HG03060 (cell line): Measurements from ENCODE around the gene USF1.
"Not testable (repeated sequence)": the region's sequence is repeated elsewhere in the genome, so short reads cannot be mapped to it uniquely, and the experiment has no call there.

Experiments
- ATAC-seq: cut with Tn5 transposase; IDR thresholded peaks from one replicate; pipeline ENCODE4 v1.9.1; 2021; ENCODE audit warnings: low read depth, moderate number of reproducible peaks; ENCODE audit not compliant: unreplicated experiment

The USF1 gene

DNA sequence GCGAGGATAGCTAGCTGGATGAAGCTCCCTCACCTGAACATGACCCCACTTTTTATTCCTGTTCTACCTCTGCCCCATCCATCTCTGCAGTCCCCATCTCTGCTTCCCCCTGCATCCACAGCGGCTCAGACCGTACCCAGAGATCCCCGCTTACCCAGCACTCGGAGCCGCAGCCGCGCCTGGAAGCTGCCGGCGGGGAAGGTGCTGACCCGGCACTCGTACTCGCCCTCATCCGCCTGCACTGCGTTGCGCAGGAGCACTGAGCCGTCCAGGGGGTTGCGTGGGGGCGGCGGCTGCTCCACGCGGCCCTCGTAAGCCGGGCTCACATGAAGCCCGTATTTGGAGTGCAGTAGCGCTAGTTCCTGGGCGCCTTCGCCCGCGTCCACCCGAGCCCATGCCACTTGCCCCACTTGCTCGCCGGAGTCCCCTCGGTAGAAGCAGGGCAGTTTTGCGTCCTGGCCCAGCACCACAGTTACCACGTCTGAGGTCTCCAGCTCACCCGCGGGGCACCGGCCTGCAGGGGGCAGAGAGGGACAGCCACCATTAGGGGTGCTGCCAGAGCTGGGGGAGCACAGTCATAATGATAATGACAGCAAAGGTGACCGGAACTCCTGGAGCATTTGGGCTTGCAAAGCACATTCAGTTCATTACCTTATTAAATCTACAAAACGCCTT, 33.8 kb upstream of the USF1 start:
- no peak for ATAC-seq

DNA sequence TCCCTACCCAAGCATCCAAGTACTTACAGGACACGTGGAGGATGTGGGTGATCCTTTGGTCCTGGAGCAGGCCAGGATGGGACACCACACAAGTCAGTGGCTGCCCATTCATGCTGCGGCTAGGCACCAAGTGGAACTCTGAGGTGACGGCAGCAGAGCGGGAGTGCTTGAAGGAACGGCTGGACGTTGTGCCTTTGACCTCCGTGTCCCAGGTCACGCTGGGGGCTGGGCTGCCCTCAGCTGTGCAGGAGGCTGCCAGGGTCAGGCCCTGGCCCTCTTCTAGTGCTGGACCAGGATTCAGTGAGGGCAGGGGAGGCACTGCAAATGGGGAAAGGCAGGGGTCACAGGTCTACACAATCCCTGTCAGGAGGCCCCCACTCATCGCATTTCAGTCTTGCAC, 31.6 kb upstream of the USF1 start:
- ATAC-seq, result no peak

DNA sequence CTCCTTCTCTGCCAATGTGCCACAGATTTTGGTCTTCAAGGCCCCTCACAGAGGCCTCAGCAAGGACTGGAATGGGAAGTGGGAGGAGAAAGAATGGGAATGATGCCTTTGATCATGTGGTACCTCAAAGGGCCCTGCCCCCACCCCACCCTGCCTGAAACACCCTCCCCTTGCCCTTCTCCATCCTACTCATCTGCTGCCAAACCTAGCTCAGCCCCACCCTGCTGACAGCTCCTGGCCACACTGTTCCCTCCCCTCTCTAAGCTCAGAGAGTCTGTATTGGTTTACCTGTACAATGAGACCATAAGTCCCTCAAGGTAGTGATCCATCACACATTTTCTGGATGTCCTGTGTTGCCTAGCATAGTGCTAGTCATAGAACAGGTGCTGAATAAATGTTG, 30.6 kb upstream of the USF1 start:
- no peak for ATAC-seq

DNA sequence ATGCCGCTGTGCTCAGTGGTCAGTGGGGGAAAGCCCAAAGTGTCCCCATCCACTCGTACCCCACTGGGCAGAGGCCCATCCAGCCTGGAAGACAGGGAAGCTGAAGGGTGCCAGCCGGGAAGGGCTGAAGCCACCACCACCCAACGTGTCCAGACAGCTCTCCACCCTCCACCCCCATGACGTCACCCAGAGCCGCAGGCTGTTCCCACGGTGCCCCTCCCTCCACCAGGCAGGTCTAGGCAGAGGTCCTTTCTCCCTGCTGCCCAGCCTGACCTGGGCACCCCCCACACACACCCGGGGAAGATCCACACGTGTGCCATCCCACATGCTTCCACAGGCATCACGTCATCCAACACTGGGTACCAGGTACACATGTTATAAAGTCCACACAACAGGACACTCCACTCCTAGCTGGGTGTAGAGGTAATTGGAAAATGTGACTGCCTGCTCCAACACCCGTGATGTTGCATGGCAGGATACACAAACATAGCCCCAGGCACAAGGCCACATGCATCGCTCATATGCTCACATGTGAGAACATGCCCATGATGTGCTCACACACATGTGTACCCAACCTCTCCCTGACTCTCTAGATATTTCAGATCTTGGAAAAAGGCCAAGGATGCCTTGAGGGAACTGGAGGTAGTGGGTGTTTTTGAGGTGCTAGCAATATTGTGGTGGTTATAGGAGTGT, 29.0 kb upstream of the USF1 start:
- no peak for ATAC-seq

DNA sequence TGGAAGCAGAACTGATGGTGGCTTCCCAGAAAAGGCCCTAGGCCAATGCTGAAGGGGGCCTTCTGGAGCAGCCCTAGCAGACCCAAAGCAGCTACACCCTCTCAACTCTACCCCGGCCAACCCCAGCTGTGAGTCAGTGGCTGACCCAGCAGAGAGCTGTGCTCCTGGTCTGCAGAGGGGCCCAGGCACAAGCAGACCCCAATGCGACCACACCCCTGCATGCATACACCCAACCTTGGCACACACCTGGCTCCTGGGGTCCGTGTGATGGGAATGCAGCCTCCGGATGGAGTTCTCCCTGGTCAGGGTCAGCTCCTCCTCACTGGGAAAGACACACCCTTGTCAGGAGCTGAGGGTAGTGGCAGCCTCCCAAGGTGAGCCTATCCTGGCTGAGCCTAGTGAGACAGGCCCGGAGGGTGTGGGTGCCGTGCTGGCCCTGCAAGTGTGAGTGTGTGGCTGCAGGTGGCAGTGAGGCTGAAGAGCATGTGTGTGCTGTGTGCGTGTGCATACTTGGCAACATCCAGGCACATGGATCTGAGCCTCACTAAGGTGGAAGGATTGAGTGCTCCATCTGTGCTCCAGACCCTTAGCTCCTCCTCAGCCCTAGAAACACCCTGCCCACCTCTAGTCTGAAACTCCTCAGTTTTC, 27.8 kb upstream of the USF1 start:
- ATAC-seq, result no peak

DNA sequence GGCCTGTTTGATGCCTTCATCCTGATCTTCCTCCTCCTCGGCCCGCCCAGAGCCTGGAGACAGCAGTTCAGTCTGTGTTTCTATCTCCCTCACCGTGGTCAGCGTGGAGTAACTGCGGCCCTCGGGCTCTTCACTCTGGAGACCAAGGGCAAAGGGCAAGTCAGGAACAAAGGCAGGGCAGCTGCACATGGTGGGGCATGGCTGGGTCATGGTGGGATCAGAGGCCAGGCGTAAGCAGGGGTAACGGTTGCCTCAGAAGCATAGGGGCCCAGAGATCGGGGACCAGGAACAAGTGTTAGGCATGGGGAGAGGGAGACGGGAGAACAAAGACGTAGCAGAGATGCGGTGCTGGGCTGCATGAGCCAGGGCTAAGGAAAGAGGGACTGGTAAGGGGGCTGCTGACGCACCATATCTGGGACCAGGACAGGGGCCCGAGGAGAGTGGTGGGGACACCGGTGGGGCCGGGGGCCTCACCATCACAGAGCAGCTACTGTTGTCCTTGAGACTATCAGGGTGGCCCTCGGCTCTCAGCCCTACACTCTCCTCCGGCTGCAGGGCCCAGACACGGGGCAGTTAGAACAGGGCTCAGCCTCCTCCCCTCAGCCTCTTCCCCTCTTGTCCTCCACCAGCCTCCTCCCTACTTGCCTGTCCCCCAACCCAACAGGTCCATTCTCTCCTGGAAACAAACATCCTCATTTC, 27.1 kb upstream of the USF1 start:
- ATAC-seq, result no peak

DNA sequence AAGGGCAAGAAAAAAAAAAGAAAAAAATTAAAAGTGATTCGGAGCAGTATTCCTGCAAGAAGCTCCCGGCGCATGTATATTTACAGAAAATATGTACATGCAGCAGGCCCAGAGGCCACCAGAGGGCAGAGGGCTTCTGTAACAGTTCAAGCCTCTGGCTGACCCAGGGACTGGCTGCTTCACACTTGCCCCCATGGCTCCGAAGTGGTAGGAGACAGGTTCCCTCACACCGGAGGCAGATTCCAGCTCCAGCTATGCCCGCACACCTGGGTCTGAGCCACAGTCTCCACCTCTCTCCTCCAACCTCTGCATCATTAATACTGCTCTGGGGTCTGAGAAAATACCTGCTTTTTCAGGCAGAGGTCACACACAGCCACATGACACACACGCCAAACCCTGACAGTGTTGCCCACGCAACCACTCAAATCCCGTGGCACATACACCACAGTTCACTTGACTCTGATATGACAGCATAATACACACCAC, 26.2 kb upstream of the USF1 start:
- no peak for ATAC-seq

DNA sequence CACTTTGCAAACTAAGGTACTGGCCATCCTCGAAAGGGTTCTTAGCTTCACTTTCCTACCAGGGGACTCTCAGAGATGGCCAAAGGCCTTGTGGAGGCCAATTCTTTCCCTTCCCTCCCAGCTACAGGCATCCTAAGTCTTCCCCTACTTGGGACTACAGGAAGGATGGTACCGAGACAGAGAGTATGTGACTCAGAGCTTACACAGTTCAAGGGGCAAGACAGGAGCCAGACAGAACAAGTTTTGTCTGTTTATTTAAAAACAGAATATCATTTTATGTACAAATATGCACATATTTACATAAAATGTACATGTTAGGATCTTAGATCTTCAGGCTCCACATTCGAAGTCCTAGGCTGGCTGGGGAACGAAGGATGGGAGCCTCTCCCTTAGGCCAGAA, 25.0 kb upstream of the USF1 start:
- no peak for ATAC-seq

DNA sequence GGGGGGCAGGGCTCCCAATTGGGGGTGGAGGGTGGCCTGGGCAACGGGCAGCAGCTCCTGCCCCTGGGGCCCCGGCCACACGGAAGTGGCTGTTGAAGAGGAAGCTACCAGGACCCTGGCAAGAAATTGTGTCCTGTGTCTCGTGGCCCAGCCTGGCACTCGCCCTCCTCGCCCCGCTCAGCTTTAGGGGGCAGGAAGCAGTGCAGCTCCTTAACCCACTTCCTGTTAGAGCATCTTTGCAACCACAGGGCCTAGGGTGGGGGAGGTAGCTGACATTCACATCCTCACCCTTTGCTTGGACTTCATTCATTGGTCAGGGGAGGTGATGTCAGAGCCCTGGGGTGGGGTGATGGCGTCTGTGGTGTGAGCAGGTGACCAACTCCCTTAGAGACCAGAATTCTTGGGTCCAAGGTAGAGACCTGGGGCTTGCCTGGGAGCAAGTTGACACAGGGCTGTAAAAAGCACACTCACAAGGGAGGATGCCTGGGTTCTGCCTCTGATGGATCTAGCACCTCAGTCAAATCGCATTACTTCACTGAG, 24.0 kb upstream of the USF1 start, which contains the start of gene ARHGAP30:
Gene ARHGAP30, minus strand, starts transcription at position 161 of the 540 bp plus-strand sequence. CDS start 267 bp downstream, outside the sequence.
- ATAC-seq, result peak; percentile 76

DNA sequence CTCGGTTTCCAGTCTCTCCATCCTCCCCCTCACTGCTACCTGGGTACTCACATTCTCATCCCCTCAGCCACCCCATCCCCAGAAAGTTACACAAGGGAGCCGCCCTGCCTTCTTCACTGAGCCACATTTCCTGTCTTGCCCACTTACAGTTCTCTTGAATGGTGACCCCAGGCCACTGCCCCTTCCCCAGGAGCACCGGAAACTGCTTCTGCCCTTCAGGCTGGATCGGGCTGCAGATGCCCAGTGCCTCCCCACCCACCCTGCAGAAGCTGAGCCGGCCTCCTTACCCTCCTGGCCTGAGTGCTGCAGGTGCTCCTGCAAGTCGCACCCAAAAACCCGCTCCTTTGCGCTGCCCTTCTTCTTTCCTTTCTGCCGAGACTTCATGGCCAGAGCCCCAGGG, 23.5 kb upstream of the USF1 start:
- ATAC-seq, result no peak

DNA sequence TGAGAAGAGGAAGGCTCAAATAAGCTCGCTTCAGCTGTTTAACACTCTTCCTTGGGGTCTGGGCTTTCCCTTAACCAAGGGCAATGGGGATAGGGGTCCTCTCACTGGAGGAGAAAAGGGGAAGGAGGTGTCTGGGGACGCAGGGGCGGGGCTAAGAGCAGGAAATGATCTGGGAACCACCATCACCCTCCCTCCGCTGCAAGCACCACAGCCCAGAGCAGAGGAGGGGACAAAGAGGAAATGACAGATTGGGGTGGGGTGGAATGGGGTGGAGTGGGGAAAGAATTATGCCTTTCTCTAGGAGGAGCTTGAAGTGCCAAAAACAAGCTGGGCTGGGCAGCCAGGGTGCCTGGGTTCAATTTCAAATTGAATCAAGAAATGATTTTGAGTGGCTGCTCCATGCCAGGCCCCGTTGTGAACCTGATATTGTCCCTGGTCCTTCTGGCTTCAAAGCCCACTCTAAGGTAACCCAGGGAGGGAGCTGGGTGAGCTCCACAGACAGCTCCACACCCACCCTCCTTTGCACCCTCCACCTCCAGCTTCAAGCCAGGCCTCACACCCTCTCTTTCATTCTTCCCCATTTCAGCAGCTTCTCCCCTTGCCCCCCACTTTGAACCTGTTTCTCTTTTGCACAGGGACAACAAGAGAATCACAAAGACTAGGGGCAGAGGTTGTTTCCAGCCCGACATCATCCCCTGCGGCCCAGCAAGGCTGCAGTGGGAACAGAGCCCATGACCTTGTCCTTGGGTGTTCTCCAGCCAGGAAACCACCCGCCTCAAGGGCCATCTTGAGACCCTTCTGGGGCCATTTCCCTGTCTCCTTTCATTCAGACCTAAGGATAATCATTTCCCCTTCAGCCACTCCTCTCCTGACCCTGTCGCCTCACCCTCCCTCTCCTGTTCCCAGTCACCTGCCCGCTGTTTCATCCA, 22.8 kb upstream of the USF1 start:
- ATAC-seq, result no peak

DNA sequence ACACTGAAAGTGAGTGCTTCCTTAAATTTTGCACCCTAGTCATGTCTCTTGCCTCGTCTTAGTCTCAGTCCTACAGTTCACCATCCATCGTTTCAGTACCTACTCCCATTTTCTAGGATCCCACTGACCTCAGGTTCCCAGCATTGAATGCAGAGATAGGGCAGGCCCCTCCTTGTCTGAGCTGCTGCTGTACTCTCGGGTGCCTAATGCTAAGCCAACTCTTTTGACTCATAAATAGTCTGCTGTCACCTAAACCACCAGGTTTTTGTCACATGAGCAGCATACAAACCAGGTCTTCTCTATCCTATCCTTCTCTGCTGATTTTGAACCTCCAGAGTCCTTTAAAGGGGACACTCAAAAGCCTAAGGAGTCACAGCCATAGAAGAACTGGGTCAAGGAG, 20.9 kb upstream of the USF1 start:
- no peak for ATAC-seq

DNA sequence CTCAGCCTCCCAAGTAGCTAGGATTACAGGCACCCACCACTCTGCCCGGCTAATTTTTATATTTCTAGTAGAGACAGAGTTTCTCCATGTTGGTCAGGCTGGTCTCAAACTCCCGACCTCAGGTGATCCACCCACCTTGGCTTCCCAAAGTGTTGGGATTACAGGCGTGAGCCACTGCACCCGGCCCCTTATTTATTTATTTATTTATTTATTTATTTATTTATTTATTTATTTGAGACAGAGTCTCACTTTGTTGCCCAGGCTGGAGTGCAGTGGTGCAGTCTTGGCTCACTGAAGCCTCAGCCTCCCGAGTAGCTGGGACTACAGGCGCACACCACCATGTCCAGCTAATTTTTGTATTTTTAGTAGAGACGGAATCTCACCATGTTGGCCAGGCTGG, 19.9 kb upstream of the USF1 start:
- not testable (repeated sequence) for ATAC-seq

DNA sequence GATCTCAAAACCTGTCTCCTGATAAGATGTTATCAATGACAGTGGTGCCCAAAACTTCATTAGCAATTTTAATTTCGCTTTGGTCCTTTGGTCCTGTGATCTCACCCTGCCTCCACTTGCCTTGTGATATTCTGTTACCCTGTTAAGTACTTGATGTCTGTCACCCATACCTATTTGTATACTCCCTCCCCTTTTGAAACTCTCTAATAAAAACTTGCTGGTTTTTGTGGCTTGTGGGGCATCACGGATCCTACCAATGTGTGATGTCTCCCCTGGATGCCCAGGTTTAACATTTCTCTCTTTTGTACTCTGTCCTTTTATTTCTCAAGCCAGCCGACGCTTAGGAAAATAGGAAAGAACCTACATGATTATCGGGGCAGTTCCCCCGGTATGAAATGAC, 18.2 kb upstream of the USF1 start:
- not testable (repeated sequence) for ATAC-seq

DNA sequence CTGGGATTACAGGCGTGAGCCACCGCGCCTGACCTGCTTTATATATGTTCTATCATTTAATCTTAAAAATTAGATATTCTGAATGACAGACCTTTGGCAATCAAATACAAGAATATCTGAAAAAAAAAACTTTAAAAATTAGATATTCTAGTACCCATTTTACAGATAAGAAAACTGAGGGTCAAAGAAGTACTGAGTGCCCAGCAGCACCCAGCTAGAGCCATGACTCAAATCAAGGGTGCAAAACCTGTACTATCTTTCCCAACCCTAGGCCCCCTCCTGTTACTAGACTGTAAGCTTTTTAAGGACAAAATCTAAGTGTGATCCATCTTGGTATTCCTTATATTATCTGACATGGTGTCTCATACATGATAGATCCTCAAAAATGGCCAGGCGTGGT, 15.6 kb upstream of the USF1 start:
- no peak for ATAC-seq

DNA sequence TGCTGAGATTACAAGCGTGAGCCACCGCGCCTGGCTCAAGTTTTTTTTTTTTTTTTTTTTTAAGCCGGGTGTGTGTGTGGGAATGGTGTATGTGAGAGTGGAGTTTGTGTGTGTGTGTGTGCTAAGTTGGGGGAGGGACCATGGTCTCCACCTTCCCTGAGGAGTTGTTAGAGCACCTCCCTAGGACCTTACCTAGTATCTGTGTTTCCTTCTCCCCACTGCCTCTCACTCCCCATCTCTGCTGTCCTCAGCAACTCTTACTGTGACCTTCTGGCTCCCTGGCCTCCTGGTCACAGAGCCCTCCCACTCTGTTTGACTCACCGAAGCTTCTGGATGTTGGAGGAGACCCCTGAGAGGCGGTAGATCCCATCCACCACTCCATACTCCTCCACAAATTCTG, 13.5 kb upstream of the USF1 start:
- no peak for ATAC-seq

DNA sequence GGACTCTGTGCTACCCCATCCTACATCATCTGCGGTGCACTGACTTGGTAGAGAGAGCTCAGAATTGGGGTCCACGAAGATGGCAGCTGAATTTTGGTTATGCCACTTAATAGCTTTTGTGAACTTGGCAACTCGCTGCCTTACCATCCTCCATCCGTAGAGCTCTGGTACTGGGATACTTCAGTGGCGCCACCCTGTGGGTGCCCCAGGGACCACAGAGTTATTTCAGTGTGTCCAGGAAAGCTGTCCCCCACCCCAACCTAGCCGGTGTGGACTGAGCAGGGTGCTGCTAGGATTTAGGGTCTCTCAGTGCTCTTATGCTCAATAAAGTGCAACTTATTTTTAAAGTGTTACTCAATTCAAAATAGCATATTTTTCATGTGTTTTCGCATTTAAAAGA, 9.0 kb upstream of the USF1 start:
- no peak for ATAC-seq

DNA sequence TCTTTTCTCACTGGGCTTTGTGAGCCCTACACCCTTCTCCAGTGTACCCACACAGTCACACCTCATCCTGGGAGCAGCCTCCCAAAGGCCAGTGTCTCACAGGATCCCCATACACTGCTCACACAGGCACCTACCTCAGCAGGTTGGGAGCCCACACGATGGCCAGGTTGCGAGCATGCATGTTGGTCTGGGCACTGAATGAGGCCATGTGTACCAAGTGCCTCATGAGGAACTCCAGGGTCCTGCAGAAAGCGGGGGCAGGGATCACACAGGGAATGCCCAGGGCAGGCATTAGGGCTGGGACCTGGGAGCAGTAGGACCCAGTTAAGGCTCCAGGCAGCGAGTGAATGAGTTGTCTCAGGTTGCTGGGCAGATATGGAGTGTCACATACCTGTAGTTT, 8.5 kb upstream of the USF1 start:
- ATAC-seq, result no peak

DNA sequence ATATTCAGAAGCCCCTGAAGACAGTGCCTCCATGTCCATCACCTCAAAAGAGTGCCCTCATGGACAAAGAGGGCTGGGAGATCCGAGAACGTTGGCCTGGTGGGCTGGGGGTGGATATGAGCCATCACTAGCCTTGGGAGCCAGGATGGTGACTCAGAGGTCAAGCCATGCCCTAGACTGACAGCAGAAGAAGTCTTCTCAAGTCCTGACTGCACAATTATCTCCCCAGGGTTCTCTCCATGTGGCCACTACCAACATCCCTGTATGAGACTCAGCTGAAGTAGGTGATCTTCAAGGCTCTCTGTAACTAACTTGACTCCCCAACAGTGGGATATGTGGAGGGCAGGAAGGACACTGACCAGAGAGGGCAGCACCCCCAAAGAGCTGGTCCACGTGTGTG, 7.1 kb upstream of the USF1 start:
- ATAC-seq, result no peak

DNA sequence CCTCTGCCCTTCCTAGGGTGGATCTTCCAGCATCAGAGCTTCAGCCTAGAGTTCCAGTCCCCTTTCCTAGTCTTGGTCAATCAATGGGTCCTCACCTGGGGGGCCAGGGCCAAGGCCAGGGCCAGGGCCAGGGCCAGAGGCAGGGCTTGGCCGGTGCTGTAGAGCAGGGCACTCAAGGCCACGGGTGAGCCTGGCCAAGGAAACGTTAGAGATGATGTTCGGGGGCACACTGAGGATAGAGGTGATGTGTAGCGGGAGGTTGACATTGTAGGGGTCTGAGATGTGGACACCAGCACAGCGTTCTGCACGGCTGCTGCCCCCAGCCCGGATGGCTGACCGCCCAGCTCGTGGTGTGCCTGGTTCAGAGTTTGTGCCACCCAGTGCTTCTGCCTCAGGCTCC, 5.4 kb upstream of the USF1 start:
- no peak for ATAC-seq
